Measurements from ENCODE around the gene ASIP.
A peak's percentile ranks its signal among the peaks of the same experiment; 100 is the strongest.

- peak; percentile 32 for TF ChIP-seq EZH2 (IDR thresholded peaks at IDR 0.05)
- TF ChIP-seq CTCF (IDR thresholded peaks at IDR 0.05): peak; percentile 11
Measured at GRCh38 chr20:34215711-34216381, 25.4 kb upstream of the ASIP start.

Data from neural progenitor cell (in vitro differentiated cells).